NCI-H446 treated with DMSO at 0.1 percent for 48 hours (cell line): ENCODE results near the gene DYNLT5.
"Not testable (repeated sequence)": the region's sequence is repeated elsewhere in the genome, so short reads cannot be mapped to it uniquely, and the experiment has no call there.

Experiments used
- DNase-seq: peaks from one replicate; lab custom pipeline; 2025; lab: John Stamatoyannopoulos, UW

Gene DYNLT5, protein sequence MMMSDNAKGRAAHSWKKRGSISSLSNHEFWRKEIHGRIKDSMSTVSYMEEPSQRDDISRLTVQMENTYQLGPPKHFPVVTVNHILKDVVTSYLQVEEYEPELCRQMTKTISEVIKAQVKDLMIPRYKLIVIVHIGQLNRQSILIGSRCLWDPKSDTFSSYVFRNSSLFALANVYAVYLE

DNA sequence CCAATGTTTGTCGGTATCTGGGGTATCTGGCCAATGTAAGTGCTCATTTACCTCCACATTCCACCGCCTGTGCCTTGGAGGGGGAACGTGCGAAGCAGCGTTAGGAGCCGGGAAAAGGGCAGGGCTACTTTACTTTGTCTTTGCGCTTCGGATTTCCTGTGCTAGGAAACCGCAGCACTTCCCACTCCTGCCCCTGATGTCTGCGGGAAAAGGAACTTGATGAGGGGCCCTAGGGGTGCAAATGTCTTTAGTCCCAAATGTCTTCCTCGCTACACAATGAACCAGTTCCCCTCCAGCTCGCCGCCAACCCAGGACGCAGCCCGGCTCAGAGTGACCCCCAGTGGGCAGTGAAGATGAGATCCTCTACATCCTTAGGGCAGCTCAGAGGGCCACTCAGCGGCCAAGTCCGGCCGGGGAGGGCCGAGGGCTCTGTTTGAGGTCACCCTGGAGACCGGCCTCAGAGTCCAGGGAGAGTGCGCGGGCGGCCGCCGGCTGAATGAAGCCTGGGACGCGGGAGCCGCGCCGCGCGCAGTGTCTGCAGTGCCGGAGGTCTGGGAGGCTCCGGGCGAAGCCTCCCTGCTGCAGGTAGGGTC, at the start of gene DYNLT5:
TSS of gene DYNLT5 (plus strand) at position 460 of the 593 bp plus-strand sequence. CDS start 2,200 bp downstream, outside the sequence.
- DNase-seq: no peak

DNA sequence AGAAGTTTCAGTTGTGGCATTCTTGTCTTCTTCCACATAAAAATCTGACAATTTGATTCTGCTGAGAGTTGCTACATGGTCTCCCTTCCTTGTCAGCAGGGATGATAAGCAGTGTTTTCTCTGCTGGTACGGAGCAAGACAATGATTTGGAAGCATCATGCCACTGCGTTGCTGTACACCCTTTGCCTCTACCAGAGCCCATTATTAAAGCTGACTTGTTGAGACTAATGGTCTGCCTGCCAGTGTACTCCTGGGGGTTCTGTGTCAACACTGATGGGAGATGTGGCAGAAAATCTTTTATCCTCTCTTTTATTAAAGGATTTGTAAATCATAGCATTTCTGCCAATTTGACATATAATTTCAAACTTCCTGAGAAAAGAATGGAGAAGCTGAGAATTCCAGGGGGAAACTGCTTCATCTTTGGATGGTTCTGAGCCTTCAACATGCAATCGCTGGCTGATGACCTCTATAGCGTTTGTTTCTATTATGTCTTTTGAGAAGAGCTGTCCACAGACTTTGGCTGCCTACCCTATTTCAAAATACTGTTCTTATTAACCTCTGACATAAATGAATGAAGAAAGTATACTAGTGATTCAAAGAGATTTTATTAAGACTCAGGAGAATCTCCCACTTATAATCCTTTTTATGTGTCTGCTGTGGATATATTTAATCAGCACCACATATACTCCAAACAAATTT, 47.9 kb upstream of the DYNLT5 start:
- no peak for DNase-seq

DNA sequence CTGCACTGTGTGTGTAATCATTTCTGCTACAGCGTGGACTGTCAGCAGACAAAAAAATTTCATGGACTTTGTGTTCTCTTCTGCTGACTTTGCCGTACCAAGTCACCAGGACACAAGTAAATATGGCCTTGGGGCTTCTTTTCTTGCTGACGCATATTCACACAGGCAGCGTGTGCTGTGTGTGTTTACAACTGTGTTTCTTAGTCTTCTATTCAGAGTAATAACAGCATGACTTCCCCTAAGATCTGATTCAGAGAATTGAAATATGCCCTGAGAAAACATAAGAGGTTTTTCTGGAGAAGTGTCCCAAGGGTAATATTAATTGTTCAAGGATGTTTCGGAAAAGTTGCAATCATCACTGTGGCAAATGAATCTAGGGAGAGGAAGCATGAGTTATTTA, 47.1 kb upstream of the DYNLT5 start:
- DNase-seq: no peak

GRCh38 chr1:66711420-66711819, 40.8 kb upstream of the DYNLT5 start:
- DNase-seq: peak; percentile 15

DNA sequence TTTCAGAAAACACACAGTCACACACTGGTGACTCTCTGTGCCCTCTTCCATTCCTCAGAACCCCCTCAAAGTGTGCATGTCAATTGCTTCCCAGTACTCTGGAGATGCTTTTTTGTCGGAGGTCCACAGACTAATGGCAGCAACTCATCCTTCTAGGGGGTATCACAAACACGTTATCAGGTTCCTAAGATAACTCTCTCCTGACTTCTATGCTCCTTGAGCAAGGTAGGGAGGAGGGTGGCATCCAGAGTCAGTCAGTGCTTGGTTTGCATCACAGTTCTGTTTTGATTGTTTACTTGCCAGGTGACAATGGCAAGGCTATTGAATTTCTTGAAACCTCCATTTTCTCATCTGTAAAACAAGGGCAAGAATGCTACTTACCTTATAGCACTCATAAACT, 39.4 kb upstream of the DYNLT5 start:
- DNase-seq: no peak

DNA sequence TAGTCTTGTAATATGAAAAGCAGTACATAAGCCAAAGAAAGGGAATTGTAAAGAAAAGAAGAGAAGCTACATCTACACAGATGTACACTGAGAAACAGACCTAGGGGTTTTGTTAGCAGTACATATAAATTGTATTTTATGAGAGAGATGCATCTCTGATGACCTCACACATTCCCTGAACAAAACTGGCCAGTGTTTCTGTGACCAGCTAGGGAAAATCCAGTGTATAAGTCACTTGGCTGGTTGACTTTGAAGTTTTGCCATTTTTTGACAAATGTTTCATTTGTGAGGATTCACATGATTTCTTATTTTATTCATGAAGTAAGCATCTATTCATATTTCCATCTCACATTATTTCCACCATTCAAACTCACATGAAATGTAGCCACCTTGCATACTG, 28.3 kb upstream of the DYNLT5 start:
- no peak for DNase-seq

DNA sequence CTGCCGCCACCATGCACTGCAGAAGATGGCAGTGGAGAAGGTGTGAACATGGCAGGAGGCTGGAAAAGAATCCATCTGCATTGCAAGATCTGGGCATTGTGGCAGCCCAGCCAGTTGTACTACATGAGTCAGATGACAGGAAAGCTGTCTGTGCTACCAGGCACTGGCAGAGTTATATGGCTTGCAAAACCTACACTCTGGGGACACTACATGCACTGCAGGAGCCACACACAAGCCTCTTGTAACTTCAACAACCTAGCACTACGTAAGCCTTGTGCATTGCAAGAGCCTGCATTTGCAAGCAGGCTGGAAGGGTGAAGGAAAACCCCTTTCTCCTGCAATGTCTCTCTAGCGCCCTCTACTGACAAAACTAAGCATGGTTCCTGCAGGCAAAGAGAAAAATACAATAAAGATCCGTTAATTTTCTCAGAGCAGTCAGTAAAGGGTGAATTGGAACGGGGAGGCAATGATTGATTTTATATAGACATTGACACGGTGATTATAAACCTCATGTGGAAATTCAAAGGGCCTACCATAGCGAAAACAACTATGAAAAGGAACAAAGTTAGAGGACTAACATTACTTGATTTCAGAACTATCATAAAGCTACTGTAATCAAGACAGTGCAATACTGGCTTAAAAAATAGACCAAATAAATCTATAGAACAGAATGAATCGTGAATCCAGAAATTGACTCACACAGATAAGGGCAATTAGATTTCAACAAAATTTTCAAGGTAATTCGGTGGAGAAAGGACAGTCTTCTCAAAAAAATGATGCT, 26.2 kb upstream of the DYNLT5 start:
- peak; percentile 37 for DNase-seq

DNA sequence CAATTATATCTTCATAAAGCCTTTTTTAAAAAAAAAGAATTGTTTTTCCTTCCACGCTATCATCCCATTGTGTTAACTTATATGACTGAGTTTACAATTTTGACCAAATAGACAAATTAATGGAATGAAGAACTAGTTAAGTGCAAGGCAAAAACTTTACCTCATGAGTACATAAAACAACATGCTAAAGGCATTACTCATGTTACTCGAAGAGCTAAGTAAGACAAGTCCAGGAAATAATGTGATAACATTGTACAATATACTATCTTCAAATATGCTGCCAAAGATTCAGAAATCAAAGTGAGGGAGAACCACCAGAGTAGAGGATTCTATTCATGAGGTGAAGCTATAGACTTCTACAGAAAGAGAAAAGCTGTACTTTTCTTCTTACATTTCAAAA, 24.2 kb upstream of the DYNLT5 start:
- no peak for DNase-seq

DNA sequence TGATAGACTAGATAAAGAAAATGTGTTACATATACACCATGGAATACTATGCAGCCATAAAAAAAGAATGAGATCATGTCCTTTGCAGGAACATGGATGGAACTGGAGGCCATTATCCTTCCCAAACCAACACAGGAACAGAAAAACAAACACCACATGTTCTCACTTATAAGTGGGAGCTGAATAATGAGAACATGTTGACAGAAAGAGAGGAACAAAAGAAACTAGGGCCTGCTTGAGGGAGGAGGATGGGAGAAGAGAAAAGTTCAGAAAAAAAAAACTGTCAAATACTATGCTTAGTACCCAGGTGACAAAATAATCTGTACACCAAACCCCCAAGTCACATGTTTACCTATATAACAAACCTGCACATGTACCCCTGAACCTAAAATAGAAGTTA, 23.5 kb upstream of the DYNLT5 start:
- not testable (repeated sequence) for DNase-seq

DNA sequence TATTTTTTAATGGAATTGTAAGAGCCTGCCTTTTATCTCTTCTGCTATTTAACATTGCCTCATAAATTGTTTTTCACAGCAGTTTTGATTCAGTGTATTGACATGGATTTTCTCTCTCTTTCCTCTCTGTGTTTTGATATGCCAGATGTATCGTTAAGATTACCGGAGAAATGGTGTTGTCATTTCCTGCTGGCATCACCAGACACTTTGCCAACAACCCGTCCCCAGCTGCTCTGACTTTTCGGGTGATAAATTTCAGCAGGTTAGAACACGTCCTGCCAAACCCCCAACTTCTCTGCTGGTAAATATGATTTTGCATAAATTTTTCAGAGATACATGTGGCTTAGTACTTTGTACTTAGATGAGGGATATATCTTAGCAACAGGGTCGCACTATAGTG, 23.1 kb upstream of the DYNLT5 start:
- DNase-seq: no peak

GRCh38 chr1:66729523-66729922, 22.7 kb upstream of the DYNLT5 start:
- no peak for DNase-seq

DNA sequence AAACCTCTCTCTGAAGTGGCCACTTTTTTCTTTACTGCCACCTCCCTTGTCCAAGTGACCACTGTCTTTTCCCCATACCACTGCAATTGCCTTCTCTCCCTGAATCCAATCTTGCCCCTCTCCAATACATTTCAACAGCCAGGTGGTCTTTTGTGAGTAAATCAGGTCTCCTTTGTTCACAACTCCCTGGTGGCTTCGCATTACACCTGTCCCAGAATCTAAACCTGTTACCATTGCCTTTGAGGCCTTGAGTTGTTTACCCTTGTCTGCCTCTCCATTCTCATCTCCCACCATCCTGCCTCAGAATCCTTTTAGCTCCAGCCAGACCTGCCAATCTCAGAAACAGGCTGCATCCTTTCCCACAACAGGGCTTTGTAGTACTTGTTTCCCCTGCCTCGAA, 21.8 kb upstream of the DYNLT5 start:
- DNase-seq: no peak

GRCh38 chr1:66731170-66731865, 20.9 kb upstream of the DYNLT5 start:
- DNase-seq: no peak

GRCh38 chr1:66732407-66733166, 19.7 kb upstream of the DYNLT5 start:
- DNase-seq: no peak

DNA sequence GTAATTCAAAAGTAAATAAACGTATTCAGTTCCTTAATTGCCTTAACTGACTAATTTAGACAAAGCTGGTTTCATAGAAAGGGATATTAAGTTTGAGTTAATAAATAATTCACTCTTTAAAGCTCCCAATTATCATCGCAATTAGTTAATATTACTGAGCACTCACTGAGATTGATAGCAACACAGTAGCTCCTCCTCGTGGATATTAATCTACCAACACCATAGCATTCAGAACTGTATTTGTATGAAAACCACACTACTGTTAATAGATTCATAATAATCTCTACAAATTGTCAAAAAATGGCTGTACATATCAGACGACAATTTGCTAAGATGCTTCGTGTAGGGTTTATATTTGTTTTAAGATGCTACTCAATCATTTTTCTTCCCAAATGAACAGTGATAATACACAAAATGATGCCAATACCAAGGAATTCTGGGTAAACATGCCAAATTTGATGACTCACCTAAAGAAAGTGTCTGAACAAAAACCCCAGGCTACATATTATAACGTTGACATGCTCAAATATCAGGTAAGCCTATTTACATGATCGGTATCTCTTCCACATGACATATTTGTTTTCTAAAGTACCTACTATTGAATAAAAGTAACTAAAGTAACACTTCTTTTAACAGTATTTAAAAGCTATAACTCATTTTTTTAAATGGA, 18.8 kb upstream of the DYNLT5 start:
- DNase-seq: no peak

DNA sequence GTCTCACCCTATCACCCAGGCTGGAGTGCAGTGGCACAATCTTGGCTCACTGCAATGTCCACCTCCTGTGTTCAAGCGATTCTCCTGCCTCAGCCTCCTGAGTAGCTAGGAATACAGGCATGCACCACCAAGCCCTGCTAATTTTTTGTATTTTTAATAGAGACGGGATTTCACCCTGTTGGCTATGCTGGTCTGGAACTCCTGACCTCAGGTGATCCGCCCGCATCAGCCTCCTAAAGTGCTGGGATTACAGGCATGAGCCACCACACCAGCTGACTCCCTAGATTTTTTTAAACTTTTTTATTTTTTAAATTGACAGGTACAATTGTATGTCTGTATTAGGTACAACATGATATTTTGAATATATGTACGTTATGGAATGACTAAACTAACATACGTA, 17.7 kb upstream of the DYNLT5 start:
- not testable (repeated sequence) for DNase-seq

DNA sequence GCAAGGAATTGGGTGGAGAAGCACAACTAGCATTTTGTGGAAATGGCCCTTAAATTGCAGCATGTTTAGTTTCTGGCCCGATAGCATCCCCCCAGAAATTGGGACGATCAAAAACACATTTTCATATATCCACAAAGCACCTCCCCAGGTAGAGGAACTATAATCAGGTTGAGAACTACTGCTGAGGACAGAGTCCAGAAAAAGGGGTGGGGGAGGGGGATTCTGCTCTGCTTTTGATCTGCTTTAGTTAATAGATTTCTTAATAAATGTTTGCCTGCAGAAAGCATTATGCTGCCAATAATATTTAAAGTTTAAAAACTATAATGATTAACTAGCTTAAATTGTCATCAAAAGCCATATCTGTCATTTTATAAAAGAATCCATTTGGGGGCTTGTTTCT, 14.4 kb upstream of the DYNLT5 start:
- DNase-seq: no peak

DNA sequence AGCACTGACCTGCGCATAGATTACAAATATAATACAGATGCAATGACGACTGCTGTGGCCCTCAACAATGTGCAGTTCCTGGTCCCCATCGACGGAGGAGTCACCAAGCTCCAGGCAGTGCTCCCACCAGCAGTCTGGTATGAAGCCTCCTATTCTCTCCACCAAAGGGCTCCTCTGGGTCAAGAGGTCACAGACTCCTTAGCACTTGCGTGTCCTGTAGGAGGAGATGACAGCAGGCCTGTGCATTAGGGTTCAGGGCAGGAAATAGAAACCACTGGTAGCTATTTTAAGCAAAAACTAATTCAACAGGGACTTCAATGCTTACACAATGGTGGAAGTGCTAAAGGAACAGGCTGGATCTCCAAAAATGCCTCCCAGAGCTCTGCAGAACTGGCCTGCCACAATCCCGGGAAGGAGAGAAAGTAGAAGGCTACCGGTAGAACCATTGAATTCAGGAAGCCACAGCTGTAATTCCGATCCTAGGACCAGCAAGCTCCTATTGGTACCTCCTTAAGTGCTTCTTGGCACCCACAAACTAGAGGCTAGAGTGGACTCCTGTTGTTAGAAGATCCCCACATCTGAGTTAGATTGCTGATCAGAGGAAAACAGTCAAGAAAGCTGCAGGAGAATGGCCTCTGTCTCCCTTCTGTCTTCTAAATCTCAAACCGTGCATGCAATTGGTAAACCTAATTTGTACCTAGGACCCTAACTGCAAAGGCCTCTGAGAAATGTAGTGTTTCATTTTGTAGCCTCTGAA, 12.7 kb upstream of the DYNLT5 start:
- DNase-seq: no peak

GRCh38 chr1:66745451-66745850, 6.8 kb upstream of the DYNLT5 start:
- DNase-seq: no peak

- no peak for DNase-seq
Observed at GRCh38 chr1:66747501-66747900, 4.8 kb upstream of the DYNLT5 start.
